ENCODE data around the gene TRIM46.

Gene TRIM46

DNA sequence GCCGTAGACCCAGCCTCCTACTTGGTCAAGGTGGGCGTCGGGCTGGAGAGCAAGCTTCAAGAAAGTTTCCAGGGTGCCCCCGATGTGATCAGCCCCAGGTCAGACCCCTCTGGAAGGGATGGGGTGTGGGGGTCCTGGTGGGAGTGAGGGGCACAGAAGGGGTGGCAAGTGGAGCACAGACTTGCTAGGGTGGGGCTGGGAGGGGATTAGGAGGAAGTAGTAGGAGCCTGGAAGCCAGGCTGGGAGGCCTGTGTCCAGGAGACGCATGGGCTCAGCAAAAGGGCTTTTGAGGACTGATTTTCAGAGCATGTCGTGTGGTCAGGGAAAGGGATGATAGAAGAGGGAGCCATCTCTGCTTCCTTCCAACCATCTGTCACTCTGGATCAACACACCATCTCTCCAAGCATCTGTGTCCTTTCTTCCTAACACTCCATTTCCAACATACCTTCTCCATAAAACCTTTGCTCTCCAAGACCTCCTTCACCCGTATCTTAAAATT, 8.5 kb downstream of the TRIM46 start:
- H3K27ac ChIP-seq: no peak overlapping the region
- TF ChIP-seq ZFX (IDR thresholded peaks at IDR 0.05; ENCODE audit: borderline replicate concordance): no peak
- TF ChIP-seq, protein P1, sequence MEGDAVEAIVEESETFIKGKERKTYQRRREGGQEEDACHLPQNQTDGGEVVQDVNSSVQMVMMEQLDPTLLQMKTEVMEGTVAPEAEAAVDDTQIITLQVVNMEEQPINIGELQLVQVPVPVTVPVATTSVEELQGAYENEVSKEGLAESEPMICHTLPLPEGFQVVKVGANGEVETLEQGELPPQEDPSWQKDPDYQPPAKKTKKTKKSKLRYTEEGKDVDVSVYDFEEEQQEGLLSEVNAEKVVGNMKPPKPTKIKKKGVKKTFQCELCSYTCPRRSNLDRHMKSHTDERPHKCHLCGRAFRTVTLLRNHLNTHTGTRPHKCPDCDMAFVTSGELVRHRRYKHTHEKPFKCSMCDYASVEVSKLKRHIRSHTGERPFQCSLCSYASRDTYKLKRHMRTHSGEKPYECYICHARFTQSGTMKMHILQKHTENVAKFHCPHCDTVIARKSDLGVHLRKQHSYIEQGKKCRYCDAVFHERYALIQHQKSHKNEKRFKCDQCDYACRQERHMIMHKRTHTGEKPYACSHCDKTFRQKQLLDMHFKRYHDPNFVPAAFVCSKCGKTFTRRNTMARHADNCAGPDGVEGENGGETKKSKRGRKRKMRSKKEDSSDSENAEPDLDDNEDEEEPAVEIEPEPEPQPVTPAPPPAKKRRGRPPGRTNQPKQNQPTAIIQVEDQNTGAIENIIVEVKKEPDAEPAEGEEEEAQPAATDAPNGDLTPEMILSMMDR (IDR thresholded peaks at IDR 0.05): no peak

DNA sequence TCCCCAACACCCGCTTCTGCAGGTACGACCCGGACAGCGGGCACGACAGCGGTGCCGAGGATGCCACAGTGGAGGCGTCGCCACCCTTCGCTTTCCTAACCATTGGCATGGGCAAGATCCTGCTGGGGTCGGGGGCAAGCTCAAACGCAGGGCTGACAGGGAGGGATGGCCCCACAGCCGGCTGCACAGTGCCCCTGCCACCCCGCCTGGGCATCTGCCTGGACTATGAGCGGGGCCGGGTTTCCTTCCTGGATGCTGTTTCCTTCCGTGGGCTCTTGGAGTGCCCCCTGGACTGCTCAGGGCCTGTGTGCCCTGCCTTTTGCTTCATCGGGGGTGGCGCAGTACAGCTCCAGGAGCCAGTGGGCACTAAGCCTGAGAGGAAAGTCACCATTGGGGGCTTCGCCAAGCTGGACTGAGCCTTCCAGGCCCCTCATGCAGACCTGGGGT, 10.1 kb downstream of the TRIM46 start:
- TF ChIP-seq, protein P1 (IDR thresholded peaks at IDR 0.05): no peak
- TF ChIP-seq ZFX (IDR thresholded peaks at IDR 0.05; ENCODE audit: borderline replicate concordance): no peak
- H3K27ac ChIP-seq: no peak overlapping the region

DNA sequence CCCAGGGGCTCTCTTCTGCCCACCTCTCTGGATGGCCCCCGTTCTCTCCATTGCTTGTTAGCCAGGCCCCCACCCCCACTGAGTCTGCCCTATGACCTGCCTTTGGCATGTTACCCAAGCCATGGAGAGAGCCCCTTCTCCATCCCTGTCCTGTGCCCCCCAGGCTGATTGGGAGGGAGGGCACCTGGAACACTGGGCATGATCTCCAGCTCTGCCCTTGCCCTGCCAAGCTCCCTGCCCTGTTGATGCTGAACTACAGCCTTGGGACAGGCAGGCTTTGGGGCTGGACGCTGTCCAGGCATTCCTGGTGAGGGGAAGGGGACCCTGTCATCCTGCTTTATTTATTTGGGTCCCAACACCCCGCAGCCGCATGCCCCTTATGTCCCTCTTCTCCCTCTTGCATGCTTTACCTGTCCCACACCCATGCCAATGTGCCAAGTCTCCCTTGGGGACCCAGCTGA, 10.7 kb downstream of the TRIM46 start:
- TF ChIP-seq ZFX (IDR thresholded peaks at IDR 0.05; ENCODE audit: borderline replicate concordance): no peak
- TF ChIP-seq, protein P1 (IDR thresholded peaks at IDR 0.05): no peak
- no peak overlapping the region for H3K27ac ChIP-seq

DNA sequence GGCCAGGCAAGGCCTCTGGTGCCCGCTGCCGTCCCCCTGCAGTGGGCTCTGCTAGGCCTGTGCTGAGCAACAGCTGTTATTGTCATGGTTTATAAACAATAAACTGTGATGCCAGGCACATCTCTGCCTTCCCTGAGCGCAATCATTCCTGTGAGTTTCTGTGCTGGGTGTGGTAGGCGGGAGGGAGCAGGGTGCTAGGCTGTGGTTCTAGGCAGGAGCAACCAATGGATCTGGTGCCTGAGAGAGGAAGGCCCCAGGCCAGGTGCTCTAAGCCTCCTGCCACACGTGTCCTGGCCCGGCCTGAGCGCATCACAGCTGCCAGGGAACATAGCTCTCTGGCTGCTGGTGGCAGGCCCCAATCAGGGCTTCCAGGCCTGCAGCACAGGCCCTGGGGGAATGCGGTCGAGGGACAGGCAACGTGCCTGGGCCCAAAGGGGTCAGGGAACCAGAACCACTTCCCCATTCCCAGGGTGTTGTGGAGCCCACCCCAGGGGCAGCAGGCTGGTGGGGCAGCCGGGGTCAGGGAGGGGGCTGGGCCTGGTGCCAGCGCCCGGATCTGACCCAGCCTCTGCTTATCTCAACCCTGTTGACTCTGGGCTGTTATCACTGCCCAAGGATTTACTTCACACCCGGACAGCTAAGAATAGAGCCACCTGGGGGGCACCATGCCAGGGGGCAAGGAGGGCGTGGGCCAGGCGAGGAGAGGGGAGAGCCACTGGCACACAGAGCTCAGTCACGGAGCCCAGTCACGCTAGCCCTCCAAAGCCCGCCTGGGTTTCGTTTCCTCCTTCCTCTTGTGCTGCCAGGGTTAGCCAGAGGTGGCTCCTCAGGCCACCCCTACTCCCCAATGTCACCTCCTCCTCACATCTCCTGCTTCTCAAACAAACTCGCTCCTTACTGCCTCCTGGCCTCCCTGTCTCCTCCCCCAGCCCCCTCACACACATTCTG, 11.5 kb downstream of the TRIM46 start:
- TF ChIP-seq, protein P1 (IDR thresholded peaks at IDR 0.05): no peak
- TF ChIP-seq ZFX (IDR thresholded peaks at IDR 0.05; ENCODE audit: borderline replicate concordance): no peak
- no peak overlapping the region for H3K27ac ChIP-seq

DNA sequence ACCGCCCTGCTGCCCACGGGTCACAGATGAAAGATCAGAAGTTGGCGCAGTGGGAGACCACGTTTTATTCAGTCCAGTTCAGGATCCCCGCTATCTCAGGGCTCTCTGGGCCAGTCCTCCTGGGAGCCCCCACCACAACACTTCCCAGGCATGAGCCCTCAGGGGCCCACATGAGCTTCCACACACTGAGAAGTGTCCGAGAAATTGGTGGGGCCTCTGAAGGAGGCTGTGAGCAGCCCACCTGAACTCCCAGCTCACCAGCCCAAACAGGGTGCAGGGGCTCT, 12.1 kb downstream of the TRIM46 start:
- no peak overlapping the region for H3K27ac ChIP-seq
- no peak for TF ChIP-seq ZFX (IDR thresholded peaks at IDR 0.05; ENCODE audit: borderline replicate concordance)
- TF ChIP-seq, protein P1 (IDR thresholded peaks at IDR 0.05): no peak

DNA sequence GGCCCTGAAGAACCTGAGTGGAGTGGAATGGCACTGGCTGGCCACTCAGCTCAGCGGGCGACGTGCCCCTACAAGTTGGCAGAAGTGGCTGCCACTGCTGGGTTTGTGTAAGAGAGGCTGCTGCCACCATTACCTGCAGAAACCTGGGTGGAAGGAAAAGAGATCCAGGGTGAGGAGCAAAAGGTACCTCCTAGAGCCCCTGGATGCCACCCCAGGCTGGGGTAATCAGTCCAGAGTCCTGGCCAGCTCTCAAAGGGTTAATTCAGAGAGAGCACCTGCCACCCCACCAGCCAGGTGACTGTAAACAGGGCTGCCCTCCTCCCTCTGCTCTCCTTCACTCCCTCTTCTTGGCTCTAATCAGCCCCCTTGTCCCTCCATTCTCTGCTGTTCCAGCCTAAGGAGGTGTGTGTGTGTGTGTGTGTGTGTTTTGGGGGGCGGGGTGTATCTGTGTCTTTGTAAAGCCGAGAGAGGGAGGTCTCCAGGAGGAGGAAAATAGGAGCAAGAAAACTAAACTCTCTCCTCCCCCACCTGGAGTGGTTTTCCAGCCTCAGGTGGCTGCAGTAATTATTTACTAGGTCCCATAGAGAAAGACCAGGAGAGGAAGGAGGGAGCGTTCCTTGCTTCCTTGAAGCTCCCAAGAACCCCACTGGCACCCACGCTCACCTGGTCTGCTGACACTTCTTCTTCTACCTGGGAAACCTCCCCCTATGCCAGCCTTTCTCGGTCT, 12.6 kb downstream of the TRIM46 start:
- TF ChIP-seq, protein P1 (IDR thresholded peaks at IDR 0.05): no peak
- no peak for TF ChIP-seq ZFX (IDR thresholded peaks at IDR 0.05; ENCODE audit: borderline replicate concordance)
- H3K27ac ChIP-seq: no peak overlapping the region
